ENCODE data around the gene BCOR. TPM values are rescaled to one million over a fixed set of nuclear protein-coding genes. Genes with fewer than 3 reads are reported as not detected.
A peak's percentile ranks its signal among the peaks of the same experiment; 100 is the strongest.

BCOR gene
- total and polyA plus RNA-seq, 9 of the 15 experiments (the other 6 are each of a cell fraction or from before 2014, with no cell fraction given): 27.5 to 113 (median 37.6) TPM

DNA sequence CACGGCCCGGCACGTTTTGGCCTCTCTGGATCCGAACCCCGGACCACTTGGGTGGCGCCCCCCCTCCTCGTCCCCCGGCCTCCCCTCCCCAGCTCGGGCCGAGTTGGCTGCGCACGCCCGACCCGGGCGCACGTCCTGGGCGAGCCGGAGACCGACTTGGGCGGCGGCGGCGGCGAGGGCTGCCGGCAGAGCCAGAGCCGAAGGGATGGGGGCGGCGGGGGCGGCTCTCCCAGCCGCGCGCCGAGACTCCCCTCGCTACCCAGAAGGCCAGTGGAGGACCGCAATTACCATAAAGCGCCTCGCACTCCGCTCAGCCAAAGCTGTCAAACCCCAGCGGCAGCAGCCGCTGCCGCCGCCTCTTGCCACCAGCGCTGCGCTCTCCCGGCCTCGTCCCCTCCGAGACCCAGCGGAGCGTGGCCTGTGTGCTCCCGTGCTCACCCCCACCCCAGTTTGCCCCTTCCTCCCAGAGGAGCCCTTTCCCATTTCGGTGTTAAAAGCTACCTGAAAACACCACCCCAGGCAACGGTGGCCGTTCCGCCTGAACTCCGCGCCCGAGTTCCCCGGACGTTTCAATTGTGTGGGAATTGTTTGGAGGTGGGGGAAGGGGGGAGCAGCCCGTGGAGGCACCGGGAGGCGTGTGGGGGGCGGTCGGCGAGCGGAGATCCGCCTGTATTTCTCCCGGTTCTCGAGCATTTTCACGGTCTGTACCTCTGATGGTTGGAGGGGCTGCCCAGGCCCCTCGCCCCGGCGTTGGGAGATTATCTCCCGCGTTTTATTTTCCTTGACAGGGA is 701 bp upstream of the BCOR start (continued):
- TF ChIP-seq ZNF785 (CRISPR knock-in tag; IDR thresholded peaks at IDR 0.05): no peak
- no peak for TF ChIP-seq ZNF354B (CRISPR knock-in tag; IDR thresholded peaks at IDR 0.05)
- TF ChIP-seq ZNF408 (CRISPR knock-in tag; IDR thresholded peaks at IDR 0.05; ENCODE audit: low read depth): no peak
- TF ChIP-seq, protein P1, sequence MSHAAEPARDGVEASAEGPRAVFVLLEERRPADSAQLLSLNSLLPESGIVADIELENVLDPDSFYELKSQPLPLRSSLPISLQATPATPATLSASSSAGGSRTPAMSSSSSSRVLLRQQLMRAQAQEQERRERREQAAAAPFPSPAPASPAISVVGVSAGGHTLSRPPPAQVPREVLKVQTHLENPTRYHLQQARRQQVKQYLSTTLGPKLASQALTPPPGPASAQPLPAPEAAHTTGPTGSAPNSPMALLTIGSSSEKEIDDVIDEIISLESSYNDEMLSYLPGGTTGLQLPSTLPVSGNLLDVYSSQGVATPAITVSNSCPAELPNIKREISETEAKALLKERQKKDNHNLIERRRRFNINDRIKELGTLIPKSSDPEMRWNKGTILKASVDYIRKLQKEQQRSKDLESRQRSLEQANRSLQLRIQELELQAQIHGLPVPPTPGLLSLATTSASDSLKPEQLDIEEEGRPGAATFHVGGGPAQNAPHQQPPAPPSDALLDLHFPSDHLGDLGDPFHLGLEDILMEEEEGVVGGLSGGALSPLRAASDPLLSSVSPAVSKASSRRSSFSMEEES (CRISPR knock-in tag; IDR thresholded peaks at IDR 0.05): no peak
- TF ChIP-seq FOSL1 (tag; conservative IDR thresholded peaks at IDR 0.05): no peak
- no peak for TF ChIP-seq HCFC1 (IDR thresholded peaks at IDR 0.05; ENCODE audit: low read depth, low read length)
- TF ChIP-seq ZFP36 (IDR thresholded peaks at IDR 0.05; ENCODE audit: low read depth, low read length, partially characterized antibody): no peak
- 0 out of 4 replicates have a peak, but pooled peaks of 1 of the 2 experiments have one; percentile 32 for TF ChIP-seq CSDE1 (IDR thresholded peaks at IDR 0.05)
- TF ChIP-seq, protein P2, sequence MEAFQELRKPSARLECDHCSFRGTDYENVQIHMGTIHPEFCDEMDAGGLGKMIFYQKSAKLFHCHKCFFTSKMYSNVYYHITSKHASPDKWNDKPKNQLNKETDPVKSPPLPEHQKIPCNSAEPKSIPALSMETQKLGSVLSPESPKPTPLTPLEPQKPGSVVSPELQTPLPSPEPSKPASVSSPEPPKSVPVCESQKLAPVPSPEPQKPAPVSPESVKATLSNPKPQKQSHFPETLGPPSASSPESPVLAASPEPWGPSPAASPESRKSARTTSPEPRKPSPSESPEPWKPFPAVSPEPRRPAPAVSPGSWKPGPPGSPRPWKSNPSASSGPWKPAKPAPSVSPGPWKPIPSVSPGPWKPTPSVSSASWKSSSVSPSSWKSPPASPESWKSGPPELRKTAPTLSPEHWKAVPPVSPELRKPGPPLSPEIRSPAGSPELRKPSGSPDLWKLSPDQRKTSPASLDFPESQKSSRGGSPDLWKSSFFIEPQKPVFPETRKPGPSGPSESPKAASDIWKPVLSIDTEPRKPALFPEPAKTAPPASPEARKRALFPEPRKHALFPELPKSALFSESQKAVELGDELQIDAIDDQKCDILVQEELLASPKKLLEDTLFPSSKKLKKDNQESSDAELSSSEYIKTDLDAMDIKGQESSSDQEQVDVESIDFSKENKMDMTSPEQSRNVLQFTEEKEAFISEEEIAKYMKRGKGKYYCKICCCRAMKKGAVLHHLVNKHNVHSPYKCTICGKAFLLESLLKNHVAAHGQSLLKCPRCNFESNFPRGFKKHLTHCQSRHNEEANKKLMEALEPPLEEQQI (IDR thresholded peaks at IDR 0.05): no peak
- TF ChIP-seq ELF2 (CRISPR knock-in tag; IDR thresholded peaks at IDR 0.05): no peak
- no peak for TF ChIP-seq ZNF431 (CRISPR knock-in tag; IDR thresholded peaks at IDR 0.05)
- TF ChIP-seq ZNF76 (CRISPR knock-in tag; IDR thresholded peaks at IDR 0.05; ENCODE audit: borderline replicate concordance): no peak
- TF ChIP-seq, protein P3, sequence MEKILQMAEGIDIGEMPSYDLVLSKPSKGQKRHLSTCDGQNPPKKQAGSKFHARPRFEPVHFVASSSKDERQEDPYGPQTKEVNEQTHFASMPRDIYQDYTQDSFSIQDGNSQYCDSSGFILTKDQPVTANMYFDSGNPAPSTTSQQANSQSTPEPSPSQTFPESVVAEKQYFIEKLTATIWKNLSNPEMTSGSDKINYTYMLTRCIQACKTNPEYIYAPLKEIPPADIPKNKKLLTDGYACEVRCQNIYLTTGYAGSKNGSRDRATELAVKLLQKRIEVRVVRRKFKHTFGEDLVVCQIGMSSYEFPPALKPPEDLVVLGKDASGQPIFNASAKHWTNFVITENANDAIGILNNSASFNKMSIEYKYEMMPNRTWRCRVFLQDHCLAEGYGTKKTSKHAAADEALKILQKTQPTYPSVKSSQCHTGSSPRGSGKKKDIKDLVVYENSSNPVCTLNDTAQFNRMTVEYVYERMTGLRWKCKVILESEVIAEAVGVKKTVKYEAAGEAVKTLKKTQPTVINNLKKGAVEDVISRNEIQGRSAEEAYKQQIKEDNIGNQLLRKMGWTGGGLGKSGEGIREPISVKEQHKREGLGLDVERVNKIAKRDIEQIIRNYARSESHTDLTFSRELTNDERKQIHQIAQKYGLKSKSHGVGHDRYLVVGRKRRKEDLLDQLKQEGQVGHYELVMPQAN (IDR thresholded peaks at IDR 0.05; ENCODE audit: borderline replicate concordance): no peak
- no peak for TF ChIP-seq ZKSCAN3 (CRISPR knock-in tag; IDR thresholded peaks at IDR 0.05)
- peak; percentile 8 for TF ChIP-seq TAF9B (IDR thresholded peaks at IDR 0.05; ENCODE audit: partially characterized antibody)
- no peak for TF ChIP-seq ZFP30 (CRISPR knock-in tag; IDR thresholded peaks at IDR 0.05; ENCODE audit: borderline replicate concordance)
- no peak for TF ChIP-seq RBBP5 (IDR thresholded peaks at IDR 0.05; ENCODE audit: borderline replicate concordance, insufficient read depth, low read length, poor library complexity, severe bottlenecking)
- no peak for TF ChIP-seq HNRNPK (IDR thresholded peaks at IDR 0.05; ENCODE audit: low read depth, low read length, poor library complexity, severe bottlenecking)
- TF ChIP-seq SMARCE1 (IDR thresholded peaks at IDR 0.05): no peak
- TF ChIP-seq SMARCA5 (IDR thresholded peaks at IDR 0.05): no peak
